K562 (cell line): ENCODE data around the gene HNRNPM. TPM values are rescaled to one million over a fixed set of nuclear protein-coding genes. Genes with fewer than 3 reads are reported as not detected.
A peak's percentile ranks its signal among the peaks of the same experiment; 100 is the strongest.

Experiments used
- BRD4 ChIP-seq: fragments of 200-600 bp; sonication (generic); IDR thresholded peaks from 2 replicates; pipeline ENCODE4 v1.6.1; 2017; ENCODE audit warnings: inconsistent platforms
- CCNT2 ChIP-seq: IDR thresholded peaks from 2 replicates; pipeline ENCODE4 v1.6.1; 2011; ENCODE audit warnings: borderline replicate concordance, low read depth, mild to moderate bottlenecking, moderate library complexity, mixed read lengths, low read length; ENCODE audit not compliant: insufficient read length; ENCODE audit errors: extremely low read depth
- CEBPZ ChIP-seq: fragments of 150-350 bp; IDR thresholded peaks from 2 replicates; pipeline ENCODE4 v1.6.1; 2014; ENCODE audit warnings: low read depth, mild to moderate bottlenecking, low read length, borderline replicate concordance
- CSDE1 ChIP-seq, 2 experiments: fragments of 450-650 bp; IDR thresholded peaks; 2 replicates each; pipeline ENCODE4 v1.6.1; 2016; ENCODE audit warnings: mild to moderate bottlenecking in 1 of 2
- E2F6 ChIP-seq, 2 experiments: IDR thresholded peaks; 2 replicates each; pipeline ENCODE4 v1.6.1; 2011; ENCODE audit warnings: borderline replicate concordance in 1 of 2, control low read depth in 1 of 2, low read depth in 1 of 2, low read length in 1 of 2, mild to moderate bottlenecking in 1 of 2, mixed read lengths in 1 of 2, moderate library complexity in 1 of 2; ENCODE audit not compliant: insufficient read depth in 1 of 2, insufficient read length in 1 of 2, poor library complexity in 1 of 2, severe bottlenecking in 1 of 2; ENCODE audit errors: extremely low read depth in 1 of 2
- GABPB2 ChIP-seq: fragments of 250-450 bp; sonication (Bioruptor Pico); conservative IDR thresholded peaks from 2 replicates; pipeline ENCODE4 v1.5.1; 2021; ENCODE audit warnings: mild to moderate bottlenecking
- GTF2E2 ChIP-seq: fragments of 200-800 bp; sonication (Bioruptor generic); IDR thresholded peaks from 2 replicates; pipeline ENCODE4 v1.6.1; 2016; ENCODE audit warnings: missing genetic modification characterization, missing compliant biosample characterization
- GTF3C2 ChIP-seq: IDR thresholded peaks from 3 replicates; pipeline ENCODE4 v1.6.1; 2011; ENCODE audit warnings: borderline replicate concordance, mild to moderate bottlenecking, moderate library complexity; ENCODE audit not compliant: insufficient read length; ENCODE audit errors: extremely low read depth
- ILF3 ChIP-seq: fragments of 450-650 bp; IDR thresholded peaks from 2 replicates; pipeline ENCODE4 v1.6.1; 2018; ENCODE audit warnings: antibody characterized with exemption, mild to moderate bottlenecking, moderate library complexity, borderline replicate concordance
- KLF16 ChIP-seq: IDR thresholded peaks from 2 replicates; pipeline ENCODE4 v1.6.1; 2016; ENCODE audit warnings: antibody characterized with exemption
- MBD2 ChIP-seq: sonication (generic); IDR thresholded peaks from 2 replicates; pipeline ENCODE4 v1.6.1; 2016; ENCODE audit warnings: low read depth, borderline replicate concordance
- POLR2AphosphoS2 ChIP-seq: IDR thresholded peaks from 2 replicates; pipeline ENCODE4 v1.6.1; 2012; ENCODE audit warnings: low read length, improper control_type of control experiment
- RHOXF2B ChIP-seq: fragments of 250-450 bp; sonication (Bioruptor Pico); conservative IDR thresholded peaks from 2 replicates; pipeline ENCODE4 v1.5.1; 2021
- TAL1 ChIP-seq: fragments of 450-650 bp; IDR thresholded peaks from 2 replicates; pipeline ENCODE4 v1.6.1; 2016; ENCODE audit warnings: mild to moderate bottlenecking
- TRIM28 ChIP-seq: fragments of 450-650 bp; IDR thresholded peaks from 2 replicates; pipeline ENCODE4 v1.6.1; 2017
- YY1 ChIP-seq, 3 experiments: IDR thresholded peaks; 2 replicates each; pipeline ENCODE4 v1.6.1; 2011; ENCODE audit warnings: low read length in 2 of 3, mild to moderate bottlenecking in 2 of 3, moderate library complexity in 2 of 3, borderline replicate concordance in 1 of 3, control low read depth in 1 of 3, low read depth in 1 of 3; ENCODE audit not compliant: insufficient read depth in 3 of 3, insufficient replicate concordance in 2 of 3, control insufficient read depth in 1 of 3, insufficient read length in 1 of 3; ENCODE audit errors: extremely low read depth in 1 of 3
- ZNF184 ChIP-seq: sonication (generic); formaldehyde crosslinking; IDR thresholded peaks from 2 replicates; pipeline ENCODE4 v1.5.0; 2020; ENCODE audit warnings: missing genetic modification reagents
- ZNF239 ChIP-seq: fragments of 250-450 bp; sonication (Bioruptor Pico); IDR thresholded peaks from 2 replicates; pipeline ENCODE4 v1.4.0; 2020; ENCODE audit warnings: mild to moderate bottlenecking
- ZNF507 ChIP-seq: conservative IDR thresholded peaks from 2 replicates; pipeline ENCODE4 v1.6.1; 2017; ENCODE audit warnings: missing genetic modification characterization, missing compliant biosample characterization
- ZNF76 ChIP-seq: fragments of 250-450 bp; sonication (Bioruptor Pico); IDR thresholded peaks from 2 replicates; pipeline ENCODE4 v1.4.0; 2020; ENCODE audit warnings: mild to moderate bottlenecking, moderate library complexity, borderline replicate concordance
- polyA plus RNA-seq, 8 experiments: library from polyadenylated mRNA; depleted of rRNA in 4 of 8; stranded (reverse) in 5 of 8; unstranded in 3 of 8; fragments of >200 nt; fragmentation: Nextera tagmentation in 2 of 8; fragmentation: Illumina TruSeq in 1 of 8; extraction: Ambion mirVana in 2 of 8; extraction: Trizol in 1 of 8; gene quantifications; 2 replicates each; pipeline versions ENCODE4 v1.2.1 to v1.2.3, GENCODE V29; 2011 to 2014; ENCODE audit warnings: inconsistent platforms in 1 of 8, missing spikeins in 1 of 8
- total RNA-seq, 7 experiments: library from RNA; depleted of rRNA in 6 of 7; stranded (reverse); fragments of >200 nt in 6 of 7; fragmentation: Illumina TruSeq in 2 of 7; extraction: Trizol in 2 of 7; gene quantifications; 2 replicates each; pipeline versions ENCODE4 v1.2.1 to v1.2.3, GENCODE V29; 2011 to 2021; ENCODE audit warnings: low replicate concordance in 1 of 7

The HNRNPM gene
- total and polyA plus RNA-seq, 9 of the 15 experiments (the other 6 are each of a cell fraction or from before 2014, with no cell fraction given) = 11.1 to 340 (median 195) TPM

- TF ChIP-seq E2F6 (IDR thresholded peaks at IDR 0.05; ENCODE audit: borderline replicate concordance in 1 of 2, extremely low read depth in 1 of 2, insufficient read depth in 1 of 2, insufficient read length in 1 of 2, low read depth in 1 of 2, low read length in 1 of 2, poor library complexity in 1 of 2, severe bottlenecking in 1 of 2) = peak; percentile 69 to 81
- no peak for TF ChIP-seq BRD4
- TF ChIP-seq GTF3C2 = no peak
- peak; percentile 17 for TF ChIP-seq CCNT2
- TF ChIP-seq TRIM28 = no peak; the same call in 1 of the 2 replicates
- TF ChIP-seq MBD2 = no peak
- TF ChIP-seq ZNF507 = no peak
- no peak for TF ChIP-seq ZNF239 (CRISPR knock-in tag)
- no peak for TF ChIP-seq GABPB2 (CRISPR knock-in tag)
- no peak for TF ChIP-seq KLF16
- TF ChIP-seq CSDE1 (IDR thresholded peaks at IDR 0.05) = no peak
- no peak for TF ChIP-seq CEBPZ
- TF ChIP-seq RHOXF2B (CRISPR knock-in tag) = no peak
- no peak for TF ChIP-seq YY1 (IDR thresholded peaks at IDR 0.05; ENCODE audit: borderline replicate concordance in 1 of 3, control insufficient read depth in 1 of 3, extremely low read depth in 1 of 3, insufficient read depth in 3 of 3, insufficient read length in 1 of 3, insufficient replicate concordance in 2 of 3, low read depth in 1 of 3, low read length in 2 of 3)
- no peak for TF ChIP-seq ILF3
- no peak for TF ChIP-seq POLR2AphosphoS2
- TF ChIP-seq ZNF184 (CRISPR knock-in tag) = no peak
- no peak for TF ChIP-seq TAL1
- TF ChIP-seq ZNF76 (CRISPR knock-in tag) = no peak
- no peak for TF ChIP-seq GTF2E2
Observed at GRCh38 chr19:8445488-8446001, 770 bp downstream of the HNRNPM start (continued).
